ENCODE results near the gene ZCCHC2. TPM values are rescaled to one million over a fixed set of nuclear protein-coding genes. Genes with fewer than 3 reads are reported as not detected.

Gene ZCCHC2
- total RNA-seq, 2 donors from 2014 or later: 14.4 to 16.9 TPM

GRCh38 chr18:62616331-62616805 lies 93.5 kb downstream of the ZCCHC2 start:
- H3K36me3 Mint-ChIP-seq (ENCODE audit: low read depth): no peaks in the 10 kb centered on the region
- no peak overlapping the region for H3K4me3 Mint-ChIP-seq
- no peaks in the 10 kb centered on the region for H3K27me3 ChIP-seq (ENCODE audit: control insufficient read depth, insufficient read depth, low read length, poor library complexity, severe bottlenecking)
- H3K36me3 ChIP-seq (ENCODE audit: control insufficient read depth, insufficient read depth, low read length): no peaks in the 10 kb centered on the region
- H3K9ac ChIP-seq (ENCODE audit: extremely low read depth, low read length, poor library complexity, severe bottlenecking): no peak overlapping the region
- H3K4me1 Mint-ChIP-seq: peaks cover 2% of the 10 kb centered on the region
- H3K27ac ChIP-seq (ENCODE audit: low read depth, low read length): no peak overlapping the region
- DNase-seq: no peak
- H3K4me3 ChIP-seq (ENCODE audit: low read length): no peak overlapping the region
- H3K9me3 ChIP-seq (ENCODE audit: control insufficient read depth, low read length): no peaks in the 10 kb centered on the region
- peaks cover 1% of the 10 kb centered on the region for H3K4me1 ChIP-seq (ENCODE audit: control insufficient read depth, insufficient read depth, low read length)
- peaks cover 3% of the 10 kb centered on the region for H3K27me3 Mint-ChIP-seq (ENCODE audit: insufficient read depth)
- TF ChIP-seq CTCF (conservative IDR thresholded peaks at IDR 0.05): no peak
- no peak overlapping the region for H3K27ac Mint-ChIP-seq
- 92 to 93% methylated on average over 8 to 18 of the region's 18 CpGs for WGBS, 2 experiments (ENCODE audit: insufficient coverage in 1 of 2, insufficient read length in 1 of 2)
- H3K9me3 Mint-ChIP-seq: no peaks in the 10 kb centered on the region

GRCh38 chr18:62617793-62618591 lies 95.2 kb downstream of the ZCCHC2 start:
- no peak overlapping the region for H3K4me3 Mint-ChIP-seq
- no peaks in the 10 kb centered on the region for H3K9me3 ChIP-seq (ENCODE audit: control insufficient read depth, low read length)

GRCh38 chr18:62618735-62619134 lies 95.9 kb downstream of the ZCCHC2 start:
- Histone ChIP-seq H3K4me1 (ENCODE audit: control insufficient read depth, insufficient read depth, low read length) (no peaks in the 10 kb centered on the region), H3K27me3 (ENCODE audit: control insufficient read depth, insufficient read depth, low read length, poor library complexity, severe bottlenecking) (no peaks in the 10 kb centered on the region), H3K36me3 (ENCODE audit: control insufficient read depth, insufficient read depth, low read length) (no peaks in the 10 kb centered on the region), H3K9ac (ENCODE audit: extremely low read depth, low read length, poor library complexity, severe bottlenecking) (no peak overlapping the region), H3K4me3 (ENCODE audit: low read length) (no peak overlapping the region), H3K27ac (ENCODE audit: low read depth, low read length) (no peak overlapping the region), H3K9me3 (ENCODE audit: control insufficient read depth, low read length) (no peaks in the 10 kb centered on the region)
- Mint-ChIP-seq H3K9me3 (no peaks in the 10 kb centered on the region), H3K4me3 (no peak overlapping the region), H3K36me3 (ENCODE audit: low read depth) (no peaks in the 10 kb centered on the region), H3K4me1 (no peaks in the 10 kb centered on the region), H3K27ac (no peak overlapping the region), H3K27me3 (ENCODE audit: insufficient read depth) (peaks cover 6% of the 10 kb centered on the region)
- no peak for TF ChIP-seq CTCF (conservative IDR thresholded peaks at IDR 0.05)
- WGBS, 2 experiments (ENCODE audit: insufficient coverage in 1 of 2, insufficient read length in 1 of 2): 77% methylated on average over 1 of the region's 1 CpG; no CpG with 5 or more reads in 1 of the 2 experiments
- DNase-seq: no peak

More at GRCh38 chr18:62617793-62618591, 95.2 kb downstream of the ZCCHC2 start:
- DNase-seq: no peak
- no peaks in the 10 kb centered on the region for H3K36me3 Mint-ChIP-seq (ENCODE audit: low read depth)
- H3K27me3 ChIP-seq (ENCODE audit: control insufficient read depth, insufficient read depth, low read length, poor library complexity, severe bottlenecking): no peaks in the 10 kb centered on the region
- WGBS, 2 experiments (ENCODE audit: insufficient coverage in 1 of 2, insufficient read length in 1 of 2): 94 to 96% methylated on average over 4 to 8 of the region's 8 CpGs
- H3K4me3 ChIP-seq (ENCODE audit: low read length): no peak overlapping the region
- H3K9me3 Mint-ChIP-seq: no peaks in the 10 kb centered on the region
- no peaks in the 10 kb centered on the region for H3K4me1 ChIP-seq (ENCODE audit: control insufficient read depth, insufficient read depth, low read length)
- H3K27me3 Mint-ChIP-seq (ENCODE audit: insufficient read depth): peaks cover 3% of the 10 kb centered on the region
- H3K27ac ChIP-seq (ENCODE audit: low read depth, low read length): no peak overlapping the region
- no peak overlapping the region for H3K9ac ChIP-seq (ENCODE audit: extremely low read depth, low read length, poor library complexity, severe bottlenecking)
- no peaks in the 10 kb centered on the region for H3K4me1 Mint-ChIP-seq
- H3K36me3 ChIP-seq (ENCODE audit: control insufficient read depth, insufficient read depth, low read length): no peaks in the 10 kb centered on the region
- no peak for TF ChIP-seq CTCF (conservative IDR thresholded peaks at IDR 0.05)
- H3K27ac Mint-ChIP-seq: no peak overlapping the region

All from endodermal cell (in vitro differentiated cells).